Natural killer cell (primary cell): ENCODE data around the gene ANKRD31. TPM values are rescaled to one million over a fixed set of nuclear protein-coding genes. Genes with fewer than 3 reads are reported as not detected.

ENCODE experiments used
- ATAC-seq, 3 donors: fragments of 150-1000 bp in 2 of 3; fragments of 200-7000 bp in 1 of 3; cut with Tn5 transposase; 1 replicate in 1 of 3; 2 replicates in 2 of 3; pipeline ENCODE4 v1.10.0; 2021; ENCODE audit warnings: mild to moderate bottlenecking in 2 of 3, moderate library complexity in 2 of 3
- DNase-seq, 2 donors: peaks; one replicate each; pipeline versions ENCODE4 v3.0.0 to v3.0.0-alpha.2; 2013 to 2021; ENCODE audit warnings: mixed read lengths in 1 of 2
- H3K27ac ChIP-seq: one replicate; pipeline ENCODE4 v1.5.1; 2013; ENCODE audit warnings: mild to moderate bottlenecking, low read length
- H3K27me3 ChIP-seq: one replicate; pipeline ENCODE4 v1.6.1; 2013; ENCODE audit warnings: low read length; ENCODE audit not compliant: control insufficient read depth, insufficient read depth
- H3K36me3 ChIP-seq: one replicate; pipeline ENCODE4 v1.6.1; 2013; ENCODE audit warnings: low read length; ENCODE audit not compliant: control insufficient read depth, insufficient read depth
- H3K4me1 ChIP-seq: one replicate; pipeline ENCODE4 v1.6.1; 2013; ENCODE audit warnings: low read length; ENCODE audit not compliant: control insufficient read depth, insufficient read depth
- H3K4me3 ChIP-seq: one replicate; pipeline ENCODE4 v1.5.1; 2013; ENCODE audit warnings: low read length
- H3K9me3 ChIP-seq: one replicate; pipeline ENCODE4 v1.6.1; 2013; ENCODE audit warnings: low read length; ENCODE audit not compliant: control insufficient read depth, insufficient read depth
- H3K27ac Mint-ChIP-seq, 2 donors: one replicate each; pipeline ENCODE4 v1.8.0; 2022; ENCODE audit warnings: mild to moderate bottlenecking in 2 of 2, mixed read lengths in 2 of 2, moderate library complexity in 1 of 2
- H3K27me3 Mint-ChIP-seq, 2 donors: one replicate each; pipeline ENCODE4 v1.8.0; 2022; ENCODE audit warnings: low read depth in 2 of 2, mixed read lengths in 2 of 2
- H3K36me3 Mint-ChIP-seq: one replicate; pipeline ENCODE4 v1.8.0; 2022; ENCODE audit warnings: mixed read lengths
- H3K4me1 Mint-ChIP-seq, 2 donors: one replicate each; pipeline ENCODE4 v1.8.0; 2022; ENCODE audit warnings: mixed read lengths in 2 of 2
- H3K4me3 Mint-ChIP-seq: one replicate; pipeline ENCODE4 v1.8.0; 2022; ENCODE audit warnings: mild to moderate bottlenecking, moderate library complexity, mixed read lengths
- H3K9me3 Mint-ChIP-seq, 2 donors: one replicate each; pipeline ENCODE4 v1.8.0; 2022; ENCODE audit warnings: mixed read lengths in 2 of 2
- CTCF ChIP-seq: fragments of 200-600 bp; IDR thresholded peaks from one replicate; pipeline ENCODE4 v1.8.0; 2022; ENCODE audit warnings: antibody characterized with exemption
- WGBS: methylation state at CpG from one replicate; pipeline ENCODE4 v1.1.7; 2013; ENCODE audit warnings: missing lambda C conversion rate; ENCODE audit not compliant: insufficient coverage; 5-methylcytosine and 5-hydroxymethylcytosine counted together
- intact Hi-C: fragments of 100-400 bp; cut with micrococcal nuclease; formaldehyde crosslinking; loops from one replicate; pipeline ENCODE4 v1.14.2; 2022
- total RNA-seq, 4 donors: library from RNA; stranded (reverse); fragments of 120-200 nt in 1 of 4; gene quantifications; one replicate each; pipeline versions ENCODE4 v1.2.3 to v1.2.4, GENCODE V29; 2013 to 2022

Gene ANKRD31
- total RNA-seq, 3 donors from 2014 or later (not counting 1 experiment from before 2014, with no cell fraction given): 0.09 to 0.15 (median 0.12) TPM

- DNase-seq (peak in 1 of 2 donors; percentile 64), ATAC-seq (no peak)
- no peaks in the 10 kb centered on the region for H3K36me3 Mint-ChIP-seq
- 20% methylated on average over 2 of the region's 2 CpGs for WGBS
- Histone ChIP-seq H3K27ac (no peak overlapping the region), H3K27me3 (peaks cover 11% of the 10 kb centered on the region), H3K36me3 (no peaks in the 10 kb centered on the region), H3K9me3 (no peaks in the 10 kb centered on the region), H3K4me3 (no peak overlapping the region), H3K4me1 (peaks cover 11% of the 10 kb centered on the region)
- peaks cover 5 to 7% of the 10 kb centered on the region in 2 donors for H3K4me1 Mint-ChIP-seq
- no peak overlapping the region for H3K27ac Mint-ChIP-seq
- H3K4me3 Mint-ChIP-seq: no peak overlapping the region
- H3K9me3 Mint-ChIP-seq: no peaks in the 10 kb centered on the region
- intact Hi-C loops: no loop called here
- peaks cover 23 to 39% of the 10 kb centered on the region in 2 donors for H3K27me3 Mint-ChIP-seq
- TF ChIP-seq CTCF: no peak
Measured at GRCh38 chr5:75057561-75057960, 179.1 kb downstream of the ANKRD31 start.

- H3K36me3 Mint-ChIP-seq: no peaks in the 10 kb centered on the region
- no peaks in the 10 kb centered on the region for H3K9me3 Mint-ChIP-seq
- peak overlapping the region; percentile 57 for H3K4me3 Mint-ChIP-seq
- peaks cover 18 to 25% of the 10 kb centered on the region in 2 donors for H3K4me1 Mint-ChIP-seq
- DNase-seq (no peak), ATAC-seq (no peak)
- Histone ChIP-seq H3K4me1 (peaks cover 24% of the 10 kb centered on the region), H3K9me3 (no peaks in the 10 kb centered on the region), H3K27ac (no peak overlapping the region), H3K4me3 (no peak overlapping the region), H3K36me3 (no peaks in the 10 kb centered on the region), H3K27me3 (peaks cover 15% of the 10 kb centered on the region)
- H3K27ac Mint-ChIP-seq: no peak overlapping the region
- peaks cover 32 to 56% of the 10 kb centered on the region in 2 donors for H3K27me3 Mint-ChIP-seq
- no peak for TF ChIP-seq CTCF
- intact Hi-C loops: no loop called here
- 100% methylated on average over 1 of the region's 1 CpG for WGBS
Measured at GRCh38 chr5:75055727-75056144, 180.9 kb downstream of the ANKRD31 start.

GRCh38 chr5:75054134-75054930 lies 182.3 kb downstream of the ANKRD31 start:
- ATAC-seq (no peak), DNase-seq (no peak)
- no peaks in the 10 kb centered on the region for H3K9me3 ChIP-seq
- WGBS: 54% methylated on average over 26 of the region's 28 CpGs
- Mint-ChIP-seq H3K4me3 (peak overlapping the region; percentile 87), H3K4me1 (peaks cover 25 to 39% of the 10 kb centered on the region in 2 donors), H3K36me3 (no peaks in the 10 kb centered on the region), H3K9me3 (no peaks in the 10 kb centered on the region), H3K27me3 (peaks cover 42 to 70% of the 10 kb centered on the region in 2 donors), H3K27ac (peak overlapping the region in 1 of 2 donors; percentile 76)
- peaks cover 33% of the 10 kb centered on the region for H3K4me1 ChIP-seq
- H3K36me3 ChIP-seq: no peaks in the 10 kb centered on the region
- H3K27me3 ChIP-seq: peaks cover 15% of the 10 kb centered on the region
- no peak overlapping the region for H3K27ac ChIP-seq
- no peak for TF ChIP-seq CTCF
- intact Hi-C loops: no loop called here
- peak overlapping the region; percentile 36 for H3K4me3 ChIP-seq
